ENCODE data around the gene SLC43A1.

DNA sequence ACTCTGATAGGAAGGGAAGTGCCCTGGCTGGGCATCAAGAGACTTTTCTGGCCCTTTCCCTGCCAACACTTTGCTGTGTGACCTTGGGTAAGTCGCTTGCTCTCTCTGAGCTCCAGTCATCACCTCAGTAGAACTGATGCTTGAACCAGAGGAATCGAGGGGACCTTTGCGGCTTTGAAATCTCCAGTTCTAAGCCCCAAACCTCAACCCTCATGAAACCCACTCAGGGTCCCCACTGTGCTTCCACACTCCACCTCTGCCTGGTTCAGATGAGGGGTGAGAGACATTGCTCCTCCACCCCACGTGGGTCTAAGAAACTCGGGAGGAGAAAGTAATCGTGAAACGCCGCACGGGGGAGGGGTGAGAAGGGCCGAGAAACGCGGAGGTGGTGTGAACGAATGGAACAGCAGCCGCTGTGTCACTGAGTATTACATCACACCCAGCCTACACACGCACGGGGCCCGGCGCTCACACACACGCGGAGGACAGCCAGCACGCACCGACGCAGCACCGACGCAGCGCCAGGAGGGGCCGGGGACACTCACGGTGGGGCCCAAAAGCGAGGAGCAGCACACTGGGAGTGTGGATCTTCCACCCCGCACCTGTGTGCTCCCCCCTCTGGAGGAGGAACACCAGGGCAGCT lies 50.8 kb downstream of the SLC43A1 start:
- TF ChIP-seq POLR2A (IDR thresholded peaks at IDR 0.05; ENCODE audit: low read depth, low read length) (no peak), POLR2AphosphoS5 (IDR thresholded peaks at IDR 0.05; ENCODE audit: low read depth, low read length) (no peak)
